Suprapubic skin (tissue), 4 donors: ENCODE results near the gene THAP11.

Source experiments
- POLR2A ChIP-seq, 2 donors: fragments of 450-650 bp; IDR thresholded peaks; one replicate each; pipeline ENCODE4 v1.6.1; 2017; ENCODE audit warnings: antibody characterized with exemption in 2 of 2, mild to moderate bottlenecking in 2 of 2, moderate library complexity in 2 of 2
- POLR2AphosphoS5 ChIP-seq, 3 donors: sonication (generic); formaldehyde crosslinking; IDR thresholded peaks; one replicate each; pipeline ENCODE4 v1.6.1; 2017; ENCODE audit warnings: antibody characterized with exemption in 3 of 3
- TF ChIP-seq, protein P1 (sequence below), 2 donors: fragments of 200-600 bp in 1 of 2; fragments of 450-650 bp in 1 of 2; sonication (generic) in 1 of 2; IDR thresholded peaks; one replicate each; pipeline ENCODE4 v1.5.1; 2016 to 2019; ENCODE audit warnings: antibody characterized with exemption in 2 of 2, mild to moderate bottlenecking in 1 of 2, moderate library complexity in 1 of 2

DNA sequence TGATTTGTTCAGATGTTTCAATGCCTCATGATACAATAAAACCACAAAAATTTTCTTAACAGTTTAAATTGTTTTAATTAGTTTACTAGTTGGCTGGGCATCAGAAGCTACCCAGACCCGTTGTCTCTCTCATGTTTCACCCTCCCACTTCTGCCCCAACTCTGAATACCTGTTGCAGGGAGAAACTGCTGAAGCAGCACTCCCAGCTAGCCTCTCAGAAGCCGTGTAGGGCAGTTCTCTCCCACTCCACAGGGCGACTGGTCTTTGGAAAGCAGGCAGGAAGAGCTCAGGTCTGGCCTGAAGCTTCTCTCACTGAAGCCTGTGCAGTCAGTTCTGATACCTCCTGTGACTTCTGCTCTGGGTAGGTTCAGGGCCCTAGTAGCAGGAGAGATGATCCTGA, 29.1 kb downstream of the THAP11 start:
- TF ChIP-seq POLR2AphosphoS5 (IDR thresholded peaks at IDR 0.05) (no peak), POLR2A (IDR thresholded peaks at IDR 0.05) (no peak)
- TF ChIP-seq, protein P1, sequence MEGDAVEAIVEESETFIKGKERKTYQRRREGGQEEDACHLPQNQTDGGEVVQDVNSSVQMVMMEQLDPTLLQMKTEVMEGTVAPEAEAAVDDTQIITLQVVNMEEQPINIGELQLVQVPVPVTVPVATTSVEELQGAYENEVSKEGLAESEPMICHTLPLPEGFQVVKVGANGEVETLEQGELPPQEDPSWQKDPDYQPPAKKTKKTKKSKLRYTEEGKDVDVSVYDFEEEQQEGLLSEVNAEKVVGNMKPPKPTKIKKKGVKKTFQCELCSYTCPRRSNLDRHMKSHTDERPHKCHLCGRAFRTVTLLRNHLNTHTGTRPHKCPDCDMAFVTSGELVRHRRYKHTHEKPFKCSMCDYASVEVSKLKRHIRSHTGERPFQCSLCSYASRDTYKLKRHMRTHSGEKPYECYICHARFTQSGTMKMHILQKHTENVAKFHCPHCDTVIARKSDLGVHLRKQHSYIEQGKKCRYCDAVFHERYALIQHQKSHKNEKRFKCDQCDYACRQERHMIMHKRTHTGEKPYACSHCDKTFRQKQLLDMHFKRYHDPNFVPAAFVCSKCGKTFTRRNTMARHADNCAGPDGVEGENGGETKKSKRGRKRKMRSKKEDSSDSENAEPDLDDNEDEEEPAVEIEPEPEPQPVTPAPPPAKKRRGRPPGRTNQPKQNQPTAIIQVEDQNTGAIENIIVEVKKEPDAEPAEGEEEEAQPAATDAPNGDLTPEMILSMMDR (IDR thresholded peaks at IDR 0.05), result no peak
